ENCODE results near the gene GPR32.

DNA sequence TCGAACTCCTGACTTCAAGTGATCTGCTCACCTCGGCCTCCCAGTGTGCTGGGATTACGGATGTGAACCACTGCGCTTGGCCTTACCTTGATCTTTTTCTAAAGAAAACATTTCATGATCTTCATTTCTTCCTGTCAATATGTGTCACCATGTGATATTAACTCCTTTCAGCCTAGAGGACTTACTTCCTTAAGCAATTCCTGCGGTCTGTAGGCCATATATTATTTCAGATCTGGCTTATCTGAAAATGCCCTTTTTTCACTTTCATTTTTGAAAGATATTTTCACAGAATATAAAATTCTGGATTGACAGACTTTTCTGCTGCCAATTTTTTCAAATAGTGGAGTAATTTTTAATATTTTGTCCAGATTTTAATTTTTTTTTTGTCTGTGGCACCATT, 2.0 kb upstream of the GPR32 start:
- TF ChIP-seq, protein P1, sequence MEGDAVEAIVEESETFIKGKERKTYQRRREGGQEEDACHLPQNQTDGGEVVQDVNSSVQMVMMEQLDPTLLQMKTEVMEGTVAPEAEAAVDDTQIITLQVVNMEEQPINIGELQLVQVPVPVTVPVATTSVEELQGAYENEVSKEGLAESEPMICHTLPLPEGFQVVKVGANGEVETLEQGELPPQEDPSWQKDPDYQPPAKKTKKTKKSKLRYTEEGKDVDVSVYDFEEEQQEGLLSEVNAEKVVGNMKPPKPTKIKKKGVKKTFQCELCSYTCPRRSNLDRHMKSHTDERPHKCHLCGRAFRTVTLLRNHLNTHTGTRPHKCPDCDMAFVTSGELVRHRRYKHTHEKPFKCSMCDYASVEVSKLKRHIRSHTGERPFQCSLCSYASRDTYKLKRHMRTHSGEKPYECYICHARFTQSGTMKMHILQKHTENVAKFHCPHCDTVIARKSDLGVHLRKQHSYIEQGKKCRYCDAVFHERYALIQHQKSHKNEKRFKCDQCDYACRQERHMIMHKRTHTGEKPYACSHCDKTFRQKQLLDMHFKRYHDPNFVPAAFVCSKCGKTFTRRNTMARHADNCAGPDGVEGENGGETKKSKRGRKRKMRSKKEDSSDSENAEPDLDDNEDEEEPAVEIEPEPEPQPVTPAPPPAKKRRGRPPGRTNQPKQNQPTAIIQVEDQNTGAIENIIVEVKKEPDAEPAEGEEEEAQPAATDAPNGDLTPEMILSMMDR (IDR thresholded peaks at IDR 0.05), result no peak
- TF ChIP-seq, protein P2, sequence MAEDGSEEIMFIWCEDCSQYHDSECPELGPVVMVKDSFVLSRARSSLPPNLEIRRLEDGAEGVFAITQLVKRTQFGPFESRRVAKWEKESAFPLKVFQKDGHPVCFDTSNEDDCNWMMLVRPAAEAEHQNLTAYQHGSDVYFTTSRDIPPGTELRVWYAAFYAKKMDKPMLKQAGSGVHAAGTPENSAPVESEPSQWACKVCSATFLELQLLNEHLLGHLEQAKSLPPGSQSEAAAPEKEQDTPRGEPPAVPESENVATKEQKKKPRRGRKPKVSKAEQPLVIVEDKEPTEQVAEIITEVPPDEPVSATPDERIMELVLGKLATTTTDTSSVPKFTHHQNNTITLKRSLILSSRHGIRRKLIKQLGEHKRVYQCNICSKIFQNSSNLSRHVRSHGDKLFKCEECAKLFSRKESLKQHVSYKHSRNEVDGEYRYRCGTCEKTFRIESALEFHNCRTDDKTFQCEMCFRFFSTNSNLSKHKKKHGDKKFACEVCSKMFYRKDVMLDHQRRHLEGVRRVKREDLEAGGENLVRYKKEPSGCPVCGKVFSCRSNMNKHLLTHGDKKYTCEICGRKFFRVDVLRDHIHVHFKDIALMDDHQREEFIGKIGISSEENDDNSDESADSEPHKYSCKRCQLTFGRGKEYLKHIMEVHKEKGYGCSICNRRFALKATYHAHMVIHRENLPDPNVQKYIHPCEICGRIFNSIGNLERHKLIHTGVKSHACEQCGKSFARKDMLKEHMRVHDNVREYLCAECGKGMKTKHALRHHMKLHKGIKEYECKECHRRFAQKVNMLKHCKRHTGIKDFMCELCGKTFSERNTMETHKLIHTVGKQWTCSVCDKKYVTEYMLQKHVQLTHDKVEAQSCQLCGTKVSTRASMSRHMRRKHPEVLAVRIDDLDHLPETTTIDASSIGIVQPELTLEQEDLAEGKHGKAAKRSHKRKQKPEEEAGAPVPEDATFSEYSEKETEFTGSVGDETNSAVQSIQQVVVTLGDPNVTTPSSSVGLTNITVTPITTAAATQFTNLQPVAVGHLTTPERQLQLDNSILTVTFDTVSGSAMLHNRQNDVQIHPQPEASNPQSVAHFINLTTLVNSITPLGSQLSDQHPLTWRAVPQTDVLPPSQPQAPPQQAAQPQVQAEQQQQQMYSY (CRISPR knock-in tag; IDR thresholded peaks at IDR 0.05), result no peak
- TF ChIP-seq, protein P3, sequence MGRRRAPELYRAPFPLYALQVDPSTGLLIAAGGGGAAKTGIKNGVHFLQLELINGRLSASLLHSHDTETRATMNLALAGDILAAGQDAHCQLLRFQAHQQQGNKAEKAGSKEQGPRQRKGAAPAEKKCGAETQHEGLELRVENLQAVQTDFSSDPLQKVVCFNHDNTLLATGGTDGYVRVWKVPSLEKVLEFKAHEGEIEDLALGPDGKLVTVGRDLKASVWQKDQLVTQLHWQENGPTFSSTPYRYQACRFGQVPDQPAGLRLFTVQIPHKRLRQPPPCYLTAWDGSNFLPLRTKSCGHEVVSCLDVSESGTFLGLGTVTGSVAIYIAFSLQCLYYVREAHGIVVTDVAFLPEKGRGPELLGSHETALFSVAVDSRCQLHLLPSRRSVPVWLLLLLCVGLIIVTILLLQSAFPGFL (CRISPR knock-in tag; IDR thresholded peaks at IDR 0.05; ENCODE audit: borderline replicate concordance), result no peak
- TF ChIP-seq, protein P4, sequence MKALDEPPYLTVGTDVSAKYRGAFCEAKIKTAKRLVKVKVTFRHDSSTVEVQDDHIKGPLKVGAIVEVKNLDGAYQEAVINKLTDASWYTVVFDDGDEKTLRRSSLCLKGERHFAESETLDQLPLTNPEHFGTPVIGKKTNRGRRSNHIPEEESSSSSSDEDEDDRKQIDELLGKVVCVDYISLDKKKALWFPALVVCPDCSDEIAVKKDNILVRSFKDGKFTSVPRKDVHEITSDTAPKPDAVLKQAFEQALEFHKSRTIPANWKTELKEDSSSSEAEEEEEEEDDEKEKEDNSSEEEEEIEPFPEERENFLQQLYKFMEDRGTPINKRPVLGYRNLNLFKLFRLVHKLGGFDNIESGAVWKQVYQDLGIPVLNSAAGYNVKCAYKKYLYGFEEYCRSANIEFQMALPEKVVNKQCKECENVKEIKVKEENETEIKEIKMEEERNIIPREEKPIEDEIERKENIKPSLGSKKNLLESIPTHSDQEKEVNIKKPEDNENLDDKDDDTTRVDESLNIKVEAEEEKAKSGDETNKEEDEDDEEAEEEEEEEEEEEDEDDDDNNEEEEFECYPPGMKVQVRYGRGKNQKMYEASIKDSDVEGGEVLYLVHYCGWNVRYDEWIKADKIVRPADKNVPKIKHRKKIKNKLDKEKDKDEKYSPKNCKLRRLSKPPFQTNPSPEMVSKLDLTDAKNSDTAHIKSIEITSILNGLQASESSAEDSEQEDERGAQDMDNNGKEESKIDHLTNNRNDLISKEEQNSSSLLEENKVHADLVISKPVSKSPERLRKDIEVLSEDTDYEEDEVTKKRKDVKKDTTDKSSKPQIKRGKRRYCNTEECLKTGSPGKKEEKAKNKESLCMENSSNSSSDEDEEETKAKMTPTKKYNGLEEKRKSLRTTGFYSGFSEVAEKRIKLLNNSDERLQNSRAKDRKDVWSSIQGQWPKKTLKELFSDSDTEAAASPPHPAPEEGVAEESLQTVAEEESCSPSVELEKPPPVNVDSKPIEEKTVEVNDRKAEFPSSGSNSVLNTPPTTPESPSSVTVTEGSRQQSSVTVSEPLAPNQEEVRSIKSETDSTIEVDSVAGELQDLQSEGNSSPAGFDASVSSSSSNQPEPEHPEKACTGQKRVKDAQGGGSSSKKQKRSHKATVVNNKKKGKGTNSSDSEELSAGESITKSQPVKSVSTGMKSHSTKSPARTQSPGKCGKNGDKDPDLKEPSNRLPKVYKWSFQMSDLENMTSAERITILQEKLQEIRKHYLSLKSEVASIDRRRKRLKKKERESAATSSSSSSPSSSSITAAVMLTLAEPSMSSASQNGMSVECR (CRISPR knock-in tag; IDR thresholded peaks at IDR 0.05; ENCODE audit: borderline replicate concordance), result no peak
- TF ChIP-seq KAT7 (CRISPR knock-in tag; IDR thresholded peaks at IDR 0.05; ENCODE audit: borderline replicate concordance) (no peak), CREB1 (CRISPR knock-in tag; IDR thresholded peaks at IDR 0.05) (no peak), SP1 (CRISPR knock-in tag; conservative IDR thresholded peaks at IDR 0.05) (no peak), NR1H2 (CRISPR knock-in tag; IDR thresholded peaks at IDR 0.05) (no peak), ELF4 (CRISPR knock-in tag; IDR thresholded peaks at IDR 0.05; ENCODE audit: low read depth) (no peak), OVOL2 (CRISPR knock-in tag; IDR thresholded peaks at IDR 0.05; ENCODE audit: borderline replicate concordance) (no peak)
- TF ChIP-seq, protein P5, sequence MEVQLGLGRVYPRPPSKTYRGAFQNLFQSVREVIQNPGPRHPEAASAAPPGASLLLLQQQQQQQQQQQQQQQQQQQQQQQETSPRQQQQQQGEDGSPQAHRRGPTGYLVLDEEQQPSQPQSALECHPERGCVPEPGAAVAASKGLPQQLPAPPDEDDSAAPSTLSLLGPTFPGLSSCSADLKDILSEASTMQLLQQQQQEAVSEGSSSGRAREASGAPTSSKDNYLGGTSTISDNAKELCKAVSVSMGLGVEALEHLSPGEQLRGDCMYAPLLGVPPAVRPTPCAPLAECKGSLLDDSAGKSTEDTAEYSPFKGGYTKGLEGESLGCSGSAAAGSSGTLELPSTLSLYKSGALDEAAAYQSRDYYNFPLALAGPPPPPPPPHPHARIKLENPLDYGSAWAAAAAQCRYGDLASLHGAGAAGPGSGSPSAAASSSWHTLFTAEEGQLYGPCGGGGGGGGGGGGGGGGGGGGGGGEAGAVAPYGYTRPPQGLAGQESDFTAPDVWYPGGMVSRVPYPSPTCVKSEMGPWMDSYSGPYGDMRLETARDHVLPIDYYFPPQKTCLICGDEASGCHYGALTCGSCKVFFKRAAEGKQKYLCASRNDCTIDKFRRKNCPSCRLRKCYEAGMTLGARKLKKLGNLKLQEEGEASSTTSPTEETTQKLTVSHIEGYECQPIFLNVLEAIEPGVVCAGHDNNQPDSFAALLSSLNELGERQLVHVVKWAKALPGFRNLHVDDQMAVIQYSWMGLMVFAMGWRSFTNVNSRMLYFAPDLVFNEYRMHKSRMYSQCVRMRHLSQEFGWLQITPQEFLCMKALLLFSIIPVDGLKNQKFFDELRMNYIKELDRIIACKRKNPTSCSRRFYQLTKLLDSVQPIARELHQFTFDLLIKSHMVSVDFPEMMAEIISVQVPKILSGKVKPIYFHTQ (CRISPR knock-in tag; IDR thresholded peaks at IDR 0.05), result no peak
- TF ChIP-seq, protein P6, sequence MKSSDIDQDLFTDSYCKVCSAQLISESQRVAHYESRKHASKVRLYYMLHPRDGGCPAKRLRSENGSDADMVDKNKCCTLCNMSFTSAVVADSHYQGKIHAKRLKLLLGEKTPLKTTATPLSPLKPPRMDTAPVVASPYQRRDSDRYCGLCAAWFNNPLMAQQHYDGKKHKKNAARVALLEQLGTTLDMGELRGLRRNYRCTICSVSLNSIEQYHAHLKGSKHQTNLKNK (CRISPR knock-in tag; IDR thresholded peaks at IDR 0.05), result no peak
- TF ChIP-seq, protein P7, sequence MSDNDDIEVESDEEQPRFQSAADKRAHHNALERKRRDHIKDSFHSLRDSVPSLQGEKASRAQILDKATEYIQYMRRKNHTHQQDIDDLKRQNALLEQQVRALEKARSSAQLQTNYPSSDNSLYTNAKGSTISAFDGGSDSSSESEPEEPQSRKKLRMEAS (CRISPR knock-in tag; IDR thresholded peaks at IDR 0.05), result no peak
- TF ChIP-seq, protein P8, sequence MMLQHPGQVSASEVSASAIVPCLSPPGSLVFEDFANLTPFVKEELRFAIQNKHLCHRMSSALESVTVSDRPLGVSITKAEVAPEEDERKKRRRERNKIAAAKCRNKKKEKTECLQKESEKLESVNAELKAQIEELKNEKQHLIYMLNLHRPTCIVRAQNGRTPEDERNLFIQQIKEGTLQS (CRISPR knock-in tag; conservative IDR thresholded peaks at IDR 0.05), result no peak
